GM21423 (cell line): ENCODE results near the gene PXT1.
"Not testable (repeated sequence)": the region's sequence is repeated elsewhere in the genome, so short reads cannot be mapped to it uniquely, and the experiment has no call there.

Experiments
- ATAC-seq: cut with Tn5 transposase; IDR thresholded peaks from one replicate; pipeline ENCODE4 v1.9.1; 2021; ENCODE audit warnings: mild to moderate bottlenecking, moderate library complexity; ENCODE audit not compliant: unreplicated experiment

The PXT1 gene

GRCh38 chr6:36371211-36371610 lies 71.4 kb downstream of the PXT1 start:
- no peak for ATAC-seq

- ATAC-seq, result no peak
Observed at GRCh38 chr6:36370638-36371037, 72.0 kb downstream of the PXT1 start.

GRCh38 chr6:36368921-36369865 lies 73.5 kb downstream of the PXT1 start:
- no peak for ATAC-seq

- no peak for ATAC-seq
Observed at GRCh38 chr6:36368421-36368820, 74.2 kb downstream of the PXT1 start.

GRCh38 chr6:36367743-36368142 lies 74.9 kb downstream of the PXT1 start:
- no peak for ATAC-seq

GRCh38 chr6:36364669-36365479 lies 77.8 kb downstream of the PXT1 start:
- no peak for ATAC-seq

GRCh38 chr6:36364061-36364635 lies 78.5 kb downstream of the PXT1 start:
- ATAC-seq, result not testable (repeated sequence)

- ATAC-seq, result not testable (repeated sequence)
Observed at GRCh38 chr6:36363371-36363752, 79.3 kb downstream of the PXT1 start.

GRCh38 chr6:36362551-36363370 lies 79.9 kb downstream of the PXT1 start:
- ATAC-seq, result no peak

GRCh38 chr6:36361071-36361470 lies 81.6 kb downstream of the PXT1 start:
- ATAC-seq, result no peak

- ATAC-seq, result peak; percentile 45
Observed at GRCh38 chr6:36360241-36361054, 82.2 kb downstream of the PXT1 start.

- no peak for ATAC-seq
Observed at GRCh38 chr6:36358226-36358915, 84.3 kb downstream of the PXT1 start.

- no peak for ATAC-seq
Observed at GRCh38 chr6:36357872-36358225, 84.8 kb downstream of the PXT1 start.

- ATAC-seq, result no peak
Observed at GRCh38 chr6:36355819-36356218, 86.8 kb downstream of the PXT1 start.

- no peak for ATAC-seq
Observed at GRCh38 chr6:36353411-36353915, 89.2 kb downstream of the PXT1 start.

GRCh38 chr6:36352477-36353157 lies 90.0 kb downstream of the PXT1 start:
- no peak for ATAC-seq

GRCh38 chr6:36350681-36351571 lies 91.7 kb downstream of the PXT1 start:
- ATAC-seq, result no peak
